Activated CD8-positive, alpha-beta T cell treated with anti-CD3 and anti-CD28 coated beads for 36 hours (primary cell): Measurements from ENCODE around the gene FHIP2A. TPM values are rescaled to one million over a fixed set of nuclear protein-coding genes. Genes with fewer than 3 reads are reported as not detected.
A peak's percentile ranks its signal among the peaks of the same experiment; 100 is the strongest.
"Not testable (repeated sequence)": the region's sequence is repeated elsewhere in the genome, so short reads cannot be mapped to it uniquely, and the experiment has no call there.

Source experiments
- ATAC-seq: fragments of 200-7000 bp; cut with Tn5 transposase; one replicate; pipeline ENCODE4 v1.10.0; 2021; ENCODE audit warnings: mild to moderate bottlenecking, moderate library complexity
- CTCF ChIA-PET: fragments of 350-600 bp; sonication (Branson Sonifier 250); formaldehyde crosslinking; loops from one replicate; lab custom pipeline; 2021; ENCODE audit warnings: antibody characterized with exemption; lab: Charles Lee
- POLR2A ChIA-PET: fragments of 350-600 bp; sonication (Branson Sonifier 250); formaldehyde crosslinking; loops from one replicate; lab custom pipeline; 2021; ENCODE audit warnings: antibody characterized with exemption; lab: Charles Lee
- DNase-seq: peaks from one replicate; pipeline ENCODE4 v3.0.0-alpha.2; 2020
- H3K27ac Mint-ChIP-seq: one replicate; pipeline ENCODE4 v1.8.0; 2021; ENCODE audit warnings: mild to moderate bottlenecking, mixed read lengths
- H3K27me3 Mint-ChIP-seq: one replicate; pipeline ENCODE4 v1.8.0; 2021; ENCODE audit warnings: mixed read lengths
- H3K36me3 Mint-ChIP-seq: one replicate; pipeline ENCODE4 v1.8.0; 2021; ENCODE audit warnings: low read depth, mixed read lengths
- H3K4me1 Mint-ChIP-seq: one replicate; pipeline ENCODE4 v1.8.0; 2021; ENCODE audit warnings: low read depth, mixed read lengths
- H3K4me3 Mint-ChIP-seq: one replicate; pipeline ENCODE4 v1.8.0; 2021; ENCODE audit warnings: mild to moderate bottlenecking, moderate library complexity, mixed read lengths
- H3K9me3 Mint-ChIP-seq: one replicate; pipeline ENCODE4 v1.8.0; 2021; ENCODE audit warnings: mixed read lengths
- intact Hi-C: fragments of 100-400 bp; cut with micrococcal nuclease; formaldehyde crosslinking; loops from one replicate; pipeline ENCODE4 v1.10.0; 2022
- total RNA-seq, 2 experiments: library from RNA; stranded (reverse); gene quantifications; one replicate each; pipeline ENCODE4 v1.2.3, GENCODE V29; 2021
- TF ChIP-seq, protein P1 (sequence below): fragments of 200-600 bp; IDR thresholded peaks from one replicate; pipeline ENCODE4 v1.8.0; 2022; ENCODE audit warnings: antibody characterized with exemption, mild to moderate bottlenecking

Gene FHIP2A
- total RNA-seq, 2 experiments from 2014 or later: 12.6 to 16.6 TPM

DNA sequence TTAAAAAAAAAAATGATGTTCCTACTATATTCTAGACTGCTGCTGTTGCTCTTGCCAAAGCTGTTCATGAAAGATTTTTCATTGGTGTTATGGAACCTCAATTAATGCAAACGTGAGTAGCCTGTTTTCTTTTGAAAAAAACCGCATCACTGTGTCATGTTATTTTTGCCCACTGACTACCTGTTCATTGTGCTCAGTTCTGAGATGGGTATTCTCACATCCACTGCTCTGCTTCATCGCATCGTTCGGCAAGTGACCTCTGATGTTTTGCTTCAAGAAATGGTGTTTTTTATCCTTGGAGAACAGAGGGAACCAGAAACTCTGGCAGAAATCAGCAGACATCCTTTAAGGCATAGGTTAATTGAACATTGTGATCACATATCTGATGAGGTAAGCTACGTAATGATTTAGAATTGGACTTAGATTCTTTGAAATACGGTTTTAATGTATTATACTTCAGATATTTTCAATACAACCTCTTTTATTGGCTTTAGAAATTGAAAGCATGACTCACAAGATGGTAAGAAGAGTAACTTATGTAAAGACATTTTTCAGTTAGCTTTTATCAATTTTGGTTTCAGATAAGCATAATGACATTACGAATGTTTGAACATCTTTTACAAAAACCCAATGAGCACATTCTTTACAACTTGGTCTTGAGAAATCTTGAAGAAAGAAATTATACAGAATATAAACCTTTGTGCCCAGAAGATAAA lies 24.6 kb downstream of the FHIP2A start:
- H3K27me3 Mint-ChIP-seq: no peaks in the 10 kb centered on the region
- H3K4me1 Mint-ChIP-seq: peaks cover 17% of the 10 kb centered on the region
- H3K36me3 Mint-ChIP-seq: peaks cover 43% of the 10 kb centered on the region
- H3K9me3 Mint-ChIP-seq: no peaks in the 10 kb centered on the region
- TF ChIP-seq, protein P1, sequence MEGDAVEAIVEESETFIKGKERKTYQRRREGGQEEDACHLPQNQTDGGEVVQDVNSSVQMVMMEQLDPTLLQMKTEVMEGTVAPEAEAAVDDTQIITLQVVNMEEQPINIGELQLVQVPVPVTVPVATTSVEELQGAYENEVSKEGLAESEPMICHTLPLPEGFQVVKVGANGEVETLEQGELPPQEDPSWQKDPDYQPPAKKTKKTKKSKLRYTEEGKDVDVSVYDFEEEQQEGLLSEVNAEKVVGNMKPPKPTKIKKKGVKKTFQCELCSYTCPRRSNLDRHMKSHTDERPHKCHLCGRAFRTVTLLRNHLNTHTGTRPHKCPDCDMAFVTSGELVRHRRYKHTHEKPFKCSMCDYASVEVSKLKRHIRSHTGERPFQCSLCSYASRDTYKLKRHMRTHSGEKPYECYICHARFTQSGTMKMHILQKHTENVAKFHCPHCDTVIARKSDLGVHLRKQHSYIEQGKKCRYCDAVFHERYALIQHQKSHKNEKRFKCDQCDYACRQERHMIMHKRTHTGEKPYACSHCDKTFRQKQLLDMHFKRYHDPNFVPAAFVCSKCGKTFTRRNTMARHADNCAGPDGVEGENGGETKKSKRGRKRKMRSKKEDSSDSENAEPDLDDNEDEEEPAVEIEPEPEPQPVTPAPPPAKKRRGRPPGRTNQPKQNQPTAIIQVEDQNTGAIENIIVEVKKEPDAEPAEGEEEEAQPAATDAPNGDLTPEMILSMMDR: no peak
- H3K4me3 Mint-ChIP-seq: no peak overlapping the region
- intact Hi-C loops: no loop called here
- peak overlapping the region; percentile 56 for H3K27ac Mint-ChIP-seq
- POLR2A ChIA-PET: no interaction called here
- DNase-seq: no peak
- CTCF ChIA-PET: interaction anchor here (2.0 kb wide), 1 partner anchor 10 kb away, joined by 4 read pairs; no protein-coding TSS in a partner anchor
- ATAC-seq: no peak

DNA sequence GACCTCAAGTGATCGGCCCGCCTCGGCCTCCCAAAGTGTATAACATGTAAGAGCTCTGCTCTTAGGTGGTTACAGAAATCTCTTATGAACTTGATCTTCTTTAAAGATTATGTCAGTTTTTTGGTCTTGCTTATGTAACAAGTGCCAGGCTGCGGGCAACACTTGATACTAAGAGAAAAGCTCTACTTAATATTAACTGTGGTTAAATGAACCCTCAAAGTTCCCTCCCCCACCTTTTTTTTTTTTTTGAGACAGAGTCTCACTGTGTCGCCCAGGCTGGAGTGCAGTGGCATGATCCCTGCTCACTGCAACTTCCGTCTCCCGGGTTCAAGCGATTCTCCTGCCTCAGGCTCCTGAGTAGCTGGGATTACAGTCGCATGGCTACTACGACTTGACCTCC lies 25.9 kb downstream of the FHIP2A start:
- H3K9me3 Mint-ChIP-seq, H3K4me3 Mint-ChIP-seq, intact Hi-C loops, H3K27ac Mint-ChIP-seq, DNase-seq, POLR2A ChIA-PET, ATAC-seq, H3K27me3 Mint-ChIP-seq, CTCF ChIA-PET: not testable (repeated sequence)
- peaks cover 48% of the 10 kb centered on the region for H3K36me3 Mint-ChIP-seq
- peaks cover 17% of the 10 kb centered on the region for H3K4me1 Mint-ChIP-seq

DNA sequence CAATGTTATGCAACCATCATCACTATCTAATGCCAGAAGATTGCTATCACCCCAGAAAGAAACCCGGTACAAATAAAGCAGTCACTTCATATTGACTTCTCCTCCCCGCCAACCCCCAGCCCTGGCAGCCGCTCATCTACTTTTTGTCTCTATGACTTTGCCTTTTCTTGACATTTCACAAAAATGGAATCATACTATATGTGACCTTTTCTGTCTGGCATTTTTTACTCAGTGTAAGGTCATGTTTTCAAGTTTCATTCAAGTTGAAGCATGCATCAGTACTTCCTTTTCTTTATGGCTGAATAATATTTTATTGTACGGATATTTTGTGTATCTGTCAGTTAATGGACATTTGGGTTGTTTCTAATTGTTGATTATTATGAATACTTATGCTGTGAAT lies 28.1 kb downstream of the FHIP2A start:
- Mint-ChIP-seq H3K36me3 (peaks cover 45% of the 10 kb centered on the region), H3K27ac (peak overlapping the region; percentile 10), H3K4me3 (no peak overlapping the region), H3K27me3 (no peaks in the 10 kb centered on the region), H3K9me3 (no peaks in the 10 kb centered on the region), H3K4me1 (peaks cover 17% of the 10 kb centered on the region)
- POLR2A ChIA-PET: no interaction called here
- ATAC-seq: peak; percentile 66
- CTCF ChIA-PET: interaction anchor here (1.0 kb wide), 1 partner anchor 28 kb away, joined by 3 read pairs; no protein-coding TSS in a partner anchor
- intact Hi-C loops: no loop called here
- TF ChIP-seq, protein P1: no peak
- DNase-seq: peak; percentile 27

DNA sequence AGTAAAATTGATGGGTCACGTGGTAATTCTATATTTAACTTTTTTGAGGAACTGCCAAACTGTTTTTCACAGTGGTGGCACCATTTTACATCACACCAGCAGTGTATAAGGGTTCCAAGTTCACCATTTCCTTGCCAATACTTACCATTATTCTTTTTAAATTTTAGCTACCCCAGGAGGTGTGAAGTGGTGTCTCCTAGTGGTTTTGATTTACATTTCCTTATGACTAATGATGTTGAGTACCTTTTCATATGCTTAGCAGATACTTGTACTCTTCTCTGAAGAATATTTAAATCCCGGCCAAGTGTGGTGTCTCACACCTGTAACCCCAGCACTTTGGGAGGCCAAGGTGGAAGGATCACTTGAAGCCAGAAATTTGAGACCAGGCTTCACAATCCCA lies 28.5 kb downstream of the FHIP2A start:
- ChIA-PET CTCF (interaction anchor here (1.0 to 1.1 kb wide), 2 partner anchors 28 to 29 kb away, joined by 3 read pairs; partner anchors contain the start of gene FHIP2A), POLR2A (no interaction called here)
- DNase-seq: no peak
- Mint-ChIP-seq H3K36me3 (peaks cover 49% of the 10 kb centered on the region), H3K9me3 (no peaks in the 10 kb centered on the region), H3K4me1 (peaks cover 18% of the 10 kb centered on the region), H3K27me3 (no peaks in the 10 kb centered on the region), H3K27ac (peak overlapping the region; percentile 10), H3K4me3 (no peak overlapping the region)
- TF ChIP-seq, protein P1: no peak
- peak; percentile 80 for ATAC-seq
- intact Hi-C loops: no loop called here

DNA sequence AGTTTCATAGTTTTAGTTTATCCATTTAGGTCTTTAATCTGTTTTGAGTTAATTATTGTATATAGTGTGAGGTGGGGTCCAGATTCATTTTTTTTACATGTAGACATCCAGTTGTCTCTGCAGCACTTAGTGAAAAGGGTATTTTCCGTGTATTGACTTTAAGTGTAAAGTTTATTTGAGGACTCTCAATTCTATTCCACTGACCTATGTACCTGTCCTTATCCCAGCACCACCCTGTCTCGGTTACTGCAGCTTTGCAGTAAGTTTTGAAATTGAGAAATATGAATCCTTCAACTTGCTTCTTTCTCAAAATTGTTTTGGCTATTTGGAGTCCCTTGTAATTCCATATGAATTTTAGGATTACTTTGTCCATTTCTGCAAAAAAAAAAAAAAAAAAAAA lies 29.8 kb downstream of the FHIP2A start:
- no peak overlapping the region for H3K27ac Mint-ChIP-seq
- POLR2A ChIA-PET: no interaction called here
- ATAC-seq (no peak), DNase-seq (no peak)
- H3K27me3 Mint-ChIP-seq: no peaks in the 10 kb centered on the region
- intact Hi-C loops: no loop called here
- peaks cover 48% of the 10 kb centered on the region for H3K36me3 Mint-ChIP-seq
- H3K4me3 Mint-ChIP-seq: no peak overlapping the region
- no peaks in the 10 kb centered on the region for H3K9me3 Mint-ChIP-seq
- TF ChIP-seq, protein P1: no peak
- peaks cover 22% of the 10 kb centered on the region for H3K4me1 Mint-ChIP-seq
- CTCF ChIA-PET: interaction anchor here (1.1 kb wide), 1 partner anchor 30 kb away, joined by 3 read pairs; the partner anchor contains the start of gene FHIP2A
